MM.1S (cell line): ENCODE results near the gene FAM90A26.
"Not testable (repeated sequence)": the region's sequence is repeated elsewhere in the genome, so short reads cannot be mapped to it uniquely, and the experiment has no call there.

Experiments
- CTCF ChIP-seq: fragments of 300-600 bp; sonication (generic); IDR thresholded peaks from 2 replicates; pipeline ENCODE4 v1.5.1; 2016; ENCODE audit warnings: antibody characterized with exemption, low read length, mixed read lengths
- EZH2 ChIP-seq: fragments of 300-600 bp; sonication (generic); optimal IDR thresholded peaks from 2 replicates; pipeline ENCODE3; 2017; ENCODE audit warnings: low read depth, mild to moderate bottlenecking, antibody characterized with exemption, low read length, mixed read lengths
- EZH2phosphoT487 ChIP-seq: fragments of 300-600 bp; sonication (generic); IDR thresholded peaks from 2 replicates; pipeline ENCODE4 v1.6.1; 2018; ENCODE audit warnings: antibody characterized with exemption, low read length

- not testable (repeated sequence) for TF ChIP-seq CTCF, EZH2phosphoT487, EZH2
Observed at GRCh38 chr4:9141050-9141449, 29.2 kb upstream of the FAM90A26 start.
